ENCODE measurements around the gene MRPS14.
A peak's percentile ranks its signal among the peaks of the same experiment; 100 is the strongest.
"Not testable (repeated sequence)": the region's sequence is repeated elsewhere in the genome, so short reads cannot be mapped to it uniquely, and the experiment has no call there.

MRPS14 gene

DNA sequence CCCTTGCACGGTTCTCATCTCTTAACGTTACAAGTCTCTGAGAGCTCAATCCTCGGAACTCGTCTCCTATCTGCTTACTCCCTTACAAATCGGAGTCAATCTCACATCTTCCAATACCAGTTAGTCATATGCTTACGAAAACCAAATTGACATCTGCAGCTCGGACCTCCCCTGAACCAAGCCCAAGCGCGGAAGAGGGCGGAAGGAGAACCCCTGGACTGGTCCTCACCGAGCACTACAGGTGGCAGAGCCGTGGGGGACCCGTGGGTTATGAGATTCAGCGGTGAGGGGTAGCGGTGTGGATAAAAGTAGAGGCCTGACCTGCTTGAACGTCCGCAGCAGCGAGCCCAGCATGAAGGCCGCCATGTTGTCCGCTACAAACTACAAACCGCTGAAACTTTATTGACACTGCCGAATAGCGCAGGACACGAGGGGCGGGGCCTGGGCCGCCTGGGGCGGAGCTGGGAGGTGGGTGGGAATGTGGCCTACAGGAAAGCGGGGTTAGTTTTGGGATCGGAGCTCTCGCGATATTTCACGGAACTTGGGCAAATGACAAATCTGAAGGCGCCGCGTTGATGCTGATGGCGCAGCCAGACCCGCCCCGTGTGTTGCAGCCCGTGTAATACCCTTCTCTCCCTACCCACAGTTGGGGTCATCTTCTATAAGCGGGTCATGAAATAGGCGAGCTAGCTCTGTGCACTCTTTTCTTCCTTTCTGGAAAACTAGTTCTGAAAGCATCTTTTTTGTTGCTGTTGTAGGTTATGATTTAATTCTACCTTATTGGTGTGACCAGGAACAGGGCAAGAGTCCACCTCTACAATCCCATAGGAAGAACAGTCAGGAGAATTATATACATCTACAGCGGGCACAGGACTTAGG lies at the start of gene MRPS14:
Gene MRPS14 (minus strand): TSS at position 383 of the 879 bp plus-strand sequence. CDS start 17 bp downstream, at position 366.
- DNase-seq = peak; percentile 97

DNA sequence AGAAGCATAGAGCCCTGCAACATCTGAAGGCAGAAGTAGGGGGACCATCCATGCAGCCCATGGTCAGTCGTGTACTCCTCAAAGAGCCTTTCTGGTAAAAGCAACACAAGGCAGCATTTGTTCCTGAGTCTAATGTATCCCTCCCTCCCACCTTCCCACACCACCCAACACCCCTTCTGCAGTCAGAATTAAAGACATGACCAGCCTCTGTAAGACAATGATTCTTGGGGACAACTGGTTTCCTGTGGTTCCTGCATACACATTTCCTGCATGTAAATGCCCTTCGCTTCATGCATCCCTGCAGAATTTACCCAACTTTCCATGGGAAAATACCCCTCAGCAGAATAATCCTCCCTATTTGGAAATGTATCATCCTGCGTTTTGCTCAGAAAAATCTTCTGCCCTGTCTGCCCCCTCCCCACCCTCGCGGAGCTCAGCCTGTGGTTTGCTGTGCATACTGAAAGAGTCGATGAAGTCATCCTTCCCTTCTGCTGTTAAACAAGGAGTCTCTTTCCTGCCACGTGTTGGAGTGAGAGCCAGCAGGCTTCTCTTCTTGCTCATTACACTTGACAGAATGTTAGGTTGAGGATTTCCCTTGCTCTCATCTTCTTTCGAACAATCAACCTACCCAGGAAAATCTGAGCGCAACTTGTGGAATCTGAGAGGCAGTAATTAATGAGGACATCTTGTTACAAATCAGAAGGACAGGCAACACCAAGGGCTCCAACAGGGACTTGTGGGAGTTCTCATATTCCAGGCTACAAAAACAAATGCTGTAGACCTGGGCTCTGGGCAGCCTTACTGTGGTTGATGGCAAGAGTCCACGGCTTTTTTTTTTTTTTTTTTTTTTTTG lies 49.1 kb upstream of the MRPS14 start:
- no peak for DNase-seq

DNA sequence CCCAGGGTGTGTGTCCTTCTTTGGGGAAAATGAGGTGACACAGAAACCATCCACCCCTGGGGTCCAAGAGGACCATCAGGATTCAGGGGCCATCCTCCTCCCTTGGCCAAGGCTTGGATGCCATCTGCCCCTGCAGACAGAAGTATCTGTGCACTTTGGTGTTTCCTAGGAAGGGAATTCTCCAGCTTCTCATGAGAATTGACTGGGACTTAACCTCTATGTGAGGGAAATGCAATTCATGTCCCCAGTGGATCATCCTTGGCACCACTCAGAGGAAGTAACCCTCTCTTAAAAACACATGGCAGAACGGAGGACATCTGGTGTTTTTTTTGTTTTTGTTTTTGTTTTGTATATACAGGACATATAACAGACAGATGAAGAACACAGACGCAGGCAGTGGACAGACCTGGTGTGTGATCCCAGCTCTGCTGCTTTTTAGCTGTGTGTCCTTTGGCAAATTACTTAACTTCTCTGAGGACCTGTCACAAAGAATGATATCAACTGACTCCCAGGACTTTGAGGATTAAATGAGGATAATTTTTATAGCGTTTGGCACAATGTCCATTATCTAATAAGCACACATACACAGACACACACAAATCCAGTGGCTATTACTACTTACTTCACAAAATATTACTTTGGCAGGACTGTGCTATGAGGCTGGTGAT lies 48.2 kb upstream of the MRPS14 start:
- no peak for DNase-seq

DNA sequence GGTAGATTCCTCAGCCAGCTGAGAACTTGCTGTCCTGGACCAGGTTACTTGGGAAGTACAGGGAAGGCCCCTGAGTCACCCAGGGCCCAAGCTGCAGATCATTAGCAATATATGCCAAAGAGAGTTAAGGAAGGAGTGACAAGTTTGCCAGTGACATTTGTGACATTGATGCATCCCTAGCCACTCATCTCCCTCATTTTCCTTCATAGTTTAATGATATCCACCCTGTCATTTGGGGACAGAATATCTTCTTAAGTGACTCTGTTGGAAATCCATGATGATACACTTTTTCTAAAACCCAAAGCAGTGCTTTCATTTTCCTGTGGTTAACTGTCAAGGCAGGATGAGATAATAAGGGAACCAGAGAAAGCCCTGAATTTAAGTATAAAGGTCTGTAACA lies 47.6 kb upstream of the MRPS14 start:
- DNase-seq = no peak

DNA sequence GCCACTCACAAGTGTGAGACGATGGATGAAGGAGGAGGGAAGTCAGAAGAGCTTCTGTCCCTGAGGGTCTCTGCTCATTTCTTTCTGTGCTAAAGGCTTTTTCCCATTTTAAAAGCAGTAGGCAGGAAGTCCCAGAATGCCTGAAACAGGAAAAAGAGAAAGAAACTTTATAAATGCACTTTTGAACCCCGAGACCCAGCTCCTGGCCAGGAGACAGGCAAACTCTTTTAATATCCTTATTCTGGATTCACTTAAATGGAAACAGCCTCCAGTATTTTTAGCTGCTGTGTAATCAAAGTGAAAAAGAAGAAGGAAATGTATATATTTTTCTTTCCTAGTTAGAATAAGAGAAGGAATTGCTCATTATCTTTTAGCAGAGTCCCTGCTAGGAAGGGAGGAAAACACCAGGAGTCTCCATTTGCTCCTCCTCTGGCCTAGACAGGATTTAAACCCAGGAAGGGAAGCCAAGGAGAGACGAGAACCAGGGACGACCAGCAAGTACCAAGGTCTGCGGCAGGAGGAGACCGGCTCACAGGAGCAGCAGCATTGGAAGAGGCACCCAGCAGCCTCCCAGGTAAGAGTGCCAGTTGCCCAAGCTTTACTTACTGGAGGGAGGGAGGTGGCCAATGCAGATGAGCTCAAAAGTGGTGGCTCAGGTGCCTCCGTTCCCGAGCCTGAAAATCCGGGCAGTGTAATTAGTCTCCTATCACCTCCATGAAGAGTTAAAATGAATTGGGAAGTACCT lies 44.3 kb upstream of the MRPS14 start, which contains the start of gene TNN:
Gene TNN (plus strand): TSS at position 472 of the 745 bp plus-strand sequence. CDS start 9,586 bp downstream, outside the sequence.
- no peak for DNase-seq

DNA sequence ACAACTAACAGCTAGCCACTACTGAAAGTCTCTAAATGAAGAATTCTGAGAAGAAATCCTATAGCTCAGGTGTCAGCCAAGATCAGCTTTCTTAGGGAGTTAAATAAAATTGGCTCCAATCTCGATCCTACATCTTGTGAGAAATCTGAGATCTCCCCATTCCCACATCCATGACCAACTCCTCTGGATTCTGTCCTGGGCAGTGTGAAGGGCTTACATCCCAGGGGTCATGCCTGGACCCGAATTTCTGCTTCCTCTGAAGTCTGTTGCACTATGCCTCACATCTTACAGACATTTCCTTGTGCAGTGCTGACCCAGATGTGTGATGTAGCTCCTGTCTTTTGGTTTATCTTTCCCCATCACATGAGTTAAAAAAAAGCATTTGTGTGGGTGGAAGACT lies 39.6 kb upstream of the MRPS14 start:
- no peak for DNase-seq

DNA sequence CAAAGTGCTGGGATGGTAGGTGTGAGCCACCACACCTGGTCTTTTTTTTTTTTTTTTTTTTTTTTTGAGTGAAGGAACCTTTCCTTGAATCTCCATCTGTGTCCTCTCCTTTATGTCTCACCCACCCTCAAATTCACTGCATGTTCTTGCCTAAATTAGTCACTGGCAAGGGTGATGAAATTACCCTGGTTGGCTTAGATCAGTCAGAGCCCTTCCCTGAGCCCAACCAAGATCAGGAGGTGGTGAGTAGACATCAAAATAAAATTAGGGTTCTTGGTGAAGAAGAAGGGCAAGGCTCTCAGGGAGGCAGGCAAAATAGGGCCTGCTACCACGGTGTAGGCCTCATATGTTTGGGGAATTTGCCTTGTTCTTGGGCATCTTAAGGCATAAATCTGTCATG lies 39.1 kb upstream of the MRPS14 start:
- no peak for DNase-seq

DNA sequence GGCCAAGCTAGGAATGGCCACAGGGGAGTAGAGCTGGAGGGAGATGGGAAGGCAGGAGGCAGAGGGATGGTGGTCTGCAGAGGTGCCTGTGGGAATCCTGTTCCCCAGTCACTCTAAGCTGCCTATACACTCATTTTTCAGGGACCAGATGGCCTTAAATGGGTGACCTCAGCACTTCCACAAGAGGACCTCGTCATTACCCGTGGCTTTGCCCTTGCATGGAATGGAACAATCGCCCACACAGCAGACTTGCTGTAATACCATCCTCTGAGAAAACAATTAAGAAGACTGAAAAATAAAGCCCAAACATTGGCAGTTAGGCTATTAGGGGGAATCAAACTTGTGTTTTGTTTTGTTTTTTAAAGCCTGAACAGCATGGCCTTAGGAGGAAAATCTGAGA lies 31.5 kb upstream of the MRPS14 start:
- no peak for DNase-seq

DNA sequence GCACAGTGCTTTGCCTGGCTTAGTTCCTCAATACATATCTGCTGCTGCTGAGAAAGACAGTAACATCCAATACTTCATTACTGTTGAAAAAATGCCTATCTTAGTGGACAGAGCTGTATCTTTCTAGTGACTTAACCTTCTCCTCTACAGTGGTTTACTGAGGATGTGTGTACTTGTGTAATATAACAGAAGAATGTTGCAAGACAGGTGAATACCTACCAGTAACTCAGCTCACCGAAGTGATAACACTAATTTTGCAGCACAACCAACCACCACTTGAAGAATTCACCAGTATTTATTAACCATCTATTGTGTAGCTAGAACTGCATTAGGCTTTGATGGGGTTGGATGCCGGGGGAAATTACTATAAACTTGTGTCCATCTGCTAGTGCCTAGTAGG lies 27.8 kb upstream of the MRPS14 start:
- no peak for DNase-seq

DNA sequence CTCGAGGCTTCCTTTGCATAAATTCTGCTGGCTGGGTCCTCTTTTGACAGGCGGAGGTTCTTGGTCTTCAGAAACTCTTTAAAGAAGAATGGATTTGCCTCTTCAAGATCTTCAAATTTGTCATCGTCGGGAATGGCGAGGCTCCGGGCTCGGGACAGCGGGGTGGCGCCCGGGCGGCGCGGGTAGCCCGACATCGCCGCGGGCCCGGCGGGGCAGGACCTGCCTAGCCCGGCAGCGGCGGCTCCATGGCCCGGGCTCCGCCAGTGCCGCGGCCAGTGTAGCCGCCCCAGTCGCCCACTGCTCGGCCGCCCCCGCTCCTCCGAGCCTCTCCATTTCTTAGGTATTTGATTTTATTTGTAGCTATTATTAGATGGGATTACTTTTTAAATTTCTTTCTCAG lies 22.3 kb upstream of the MRPS14 start:
- no peak for DNase-seq

DNA sequence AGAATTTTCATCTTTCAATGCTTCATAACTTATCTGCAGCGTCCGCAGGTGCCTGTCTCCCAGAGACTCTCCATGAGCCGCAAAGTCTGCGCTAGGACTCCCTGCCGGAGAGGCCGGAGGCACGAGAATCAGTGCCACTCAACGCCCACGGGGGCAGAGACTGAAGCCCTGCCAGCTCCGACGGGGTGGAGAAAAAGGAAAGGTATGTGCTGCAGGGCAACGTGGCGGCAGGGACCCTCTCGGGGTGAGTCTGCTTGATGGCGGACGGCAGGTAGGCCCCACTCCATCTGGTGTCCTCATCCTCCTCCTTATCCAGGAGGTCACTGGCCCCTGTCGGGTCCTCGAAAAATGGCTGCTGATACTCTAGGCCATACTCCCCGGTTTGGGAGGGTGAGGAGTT lies 21.9 kb upstream of the MRPS14 start:
- no peak for DNase-seq

DNA sequence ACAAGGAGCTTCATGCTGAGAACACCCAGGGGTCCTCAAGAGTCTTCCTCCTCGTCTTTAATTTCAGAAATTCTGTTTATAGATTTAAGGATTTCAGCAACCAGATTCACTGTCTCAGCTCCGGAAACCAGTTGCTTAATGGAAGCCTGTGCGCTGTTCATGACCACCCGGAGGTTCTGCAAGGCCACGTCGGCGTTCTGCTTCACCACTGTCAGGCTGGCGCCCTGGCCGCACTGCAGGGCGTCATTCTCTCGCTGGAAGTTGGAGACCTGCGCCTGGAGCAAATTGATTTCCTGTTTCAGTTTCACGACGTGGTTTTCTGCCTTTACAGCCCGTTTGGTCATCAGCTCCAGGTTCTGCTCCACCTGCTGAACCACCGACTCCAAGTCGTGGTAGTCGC lies 21.4 kb upstream of the MRPS14 start:
- not testable (repeated sequence) for DNase-seq

DNA sequence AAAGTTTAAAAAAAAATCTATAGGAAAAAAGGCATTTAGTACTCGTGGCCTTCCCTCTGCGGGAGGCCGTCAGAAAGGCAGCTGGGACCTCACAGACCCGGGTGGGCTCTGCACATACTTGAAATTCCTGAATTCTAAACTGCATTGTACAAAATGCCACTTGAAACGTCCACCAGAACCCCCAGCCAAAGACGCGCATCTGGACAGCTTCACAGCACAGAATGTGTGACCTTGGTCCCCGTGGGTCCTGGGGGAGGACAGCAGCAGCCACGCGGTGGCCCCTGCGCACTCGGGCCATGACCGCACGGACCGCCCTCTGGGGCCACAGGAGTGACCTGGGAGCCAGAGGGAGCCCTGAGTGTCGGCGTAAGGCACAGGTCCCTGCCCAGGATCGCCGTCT lies 20.6 kb upstream of the MRPS14 start:
- DNase-seq = no peak

DNA sequence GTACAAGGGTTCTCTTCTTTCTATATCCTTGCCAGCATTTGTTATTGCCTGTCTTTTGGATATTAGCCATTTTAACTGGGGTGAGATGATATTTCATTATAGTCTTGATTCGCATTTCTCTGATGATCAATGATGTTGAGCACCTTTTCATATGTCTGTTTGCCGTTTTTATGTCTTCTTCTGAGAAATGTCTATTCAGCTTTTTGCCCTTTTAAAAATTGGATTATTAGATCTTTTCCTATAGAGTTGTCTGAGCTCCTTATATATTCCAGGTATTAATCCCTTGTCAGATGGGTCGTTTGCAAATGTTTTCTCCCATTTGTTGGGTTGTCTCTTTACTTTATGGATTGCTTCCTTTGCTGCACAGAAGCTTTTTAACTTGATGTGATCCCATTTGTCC lies 19.4 kb upstream of the MRPS14 start:
- no peak for DNase-seq

DNA sequence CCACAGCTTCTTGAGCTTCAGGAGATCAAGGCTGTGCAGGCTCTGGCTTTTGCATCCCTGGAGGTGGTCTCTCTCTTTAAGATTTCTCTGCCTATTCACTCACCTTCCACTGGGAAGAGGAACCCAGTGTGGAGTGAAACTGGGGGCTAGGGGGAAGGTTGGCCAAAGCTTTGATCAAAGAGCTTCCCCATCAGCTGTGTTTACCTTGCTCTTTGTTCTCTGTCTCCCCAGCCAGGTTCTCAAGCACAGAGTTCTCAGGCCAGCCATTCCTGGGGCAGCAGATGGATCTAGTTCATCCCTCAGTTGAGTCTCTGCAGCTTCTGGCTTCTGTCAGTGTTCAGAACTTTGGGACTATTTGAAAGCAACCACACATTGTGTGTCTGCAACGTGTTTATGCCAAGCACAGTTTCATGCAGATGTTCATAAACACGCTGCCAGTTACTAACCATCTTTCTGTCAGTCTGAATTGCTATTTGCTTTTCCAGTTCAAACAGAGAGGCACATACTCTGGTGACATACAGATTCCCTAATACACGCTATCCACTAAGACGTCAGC lies 17.2 kb upstream of the MRPS14 start:
- DNase-seq = no peak

DNA sequence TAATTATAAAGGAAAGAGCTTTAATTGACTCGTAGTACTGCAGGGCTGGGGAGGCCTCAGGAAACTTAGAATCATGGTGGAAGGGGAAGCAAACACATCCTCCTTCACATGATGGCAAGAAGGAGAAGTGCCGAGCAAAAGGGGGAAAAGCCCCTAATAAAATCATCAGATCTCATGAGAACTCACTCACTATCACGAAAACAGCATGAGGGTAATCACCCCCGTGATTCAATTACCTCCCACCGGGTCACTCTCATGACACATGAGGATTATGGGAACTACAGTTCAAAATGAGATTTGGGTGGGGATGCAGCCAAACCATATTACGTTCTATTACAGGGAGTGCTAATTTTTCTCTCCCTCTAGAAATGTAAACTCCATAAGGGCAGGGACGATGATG lies 14.2 kb upstream of the MRPS14 start:
- no peak for DNase-seq

DNA sequence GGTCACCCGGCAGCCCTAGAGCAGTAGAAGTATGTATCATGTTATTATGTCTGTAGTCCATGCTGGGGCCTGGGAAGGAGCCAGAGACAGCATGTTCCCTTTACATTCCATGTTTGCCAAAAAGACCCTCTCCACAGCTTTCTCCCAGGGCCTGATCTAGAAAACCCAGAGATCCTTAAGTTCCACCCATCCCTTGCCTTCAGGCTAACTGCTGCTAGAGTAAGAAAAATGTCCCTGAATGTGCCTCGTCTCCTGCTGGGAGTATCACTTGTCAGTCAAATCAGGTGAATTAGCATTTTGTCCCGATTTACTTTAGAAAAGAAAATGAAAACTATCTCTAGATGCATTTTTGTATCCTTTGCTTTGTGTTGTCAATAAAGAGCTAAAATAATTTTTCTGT lies 13.3 kb upstream of the MRPS14 start:
- no peak for DNase-seq

DNA sequence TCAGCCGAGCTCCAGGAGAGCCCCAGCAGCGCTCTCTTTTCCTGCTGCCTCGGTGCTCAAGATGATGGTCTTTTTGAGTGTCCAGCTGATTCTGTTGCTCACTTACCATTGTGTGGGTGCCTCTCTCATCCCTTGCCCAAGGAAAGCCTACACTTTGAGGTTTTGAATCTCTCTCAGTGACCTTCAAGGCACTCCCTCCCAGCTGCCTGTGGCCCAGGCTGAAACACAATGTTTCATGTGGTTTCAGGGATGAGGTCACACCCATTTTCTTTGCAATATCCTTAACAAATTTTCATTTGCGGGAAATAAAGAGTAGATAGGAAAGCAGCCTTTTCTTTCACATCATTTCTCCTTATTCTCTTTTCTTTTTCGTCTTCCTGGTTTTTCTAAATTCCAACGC lies 12.6 kb upstream of the MRPS14 start:
- no peak for DNase-seq

DNA sequence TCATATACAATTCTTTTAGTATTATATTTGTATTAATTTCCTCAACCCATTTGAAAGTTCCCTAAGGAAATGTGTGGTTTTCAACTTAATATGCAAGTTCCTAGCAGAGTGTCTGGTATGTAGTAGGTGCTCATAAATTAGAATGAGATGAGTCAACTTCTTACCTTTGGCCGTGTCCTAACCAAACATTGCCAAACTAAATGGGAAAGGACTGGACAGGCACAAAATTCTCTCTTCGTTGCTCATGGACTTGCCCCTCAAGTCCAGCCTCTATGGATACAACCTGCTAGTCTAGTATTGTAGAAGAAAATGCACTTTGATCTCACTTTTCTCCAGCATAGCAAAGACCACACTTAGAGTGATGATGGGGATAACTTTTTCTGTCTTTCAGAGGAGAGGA lies 11.6 kb upstream of the MRPS14 start:
- DNase-seq = no peak

DNA sequence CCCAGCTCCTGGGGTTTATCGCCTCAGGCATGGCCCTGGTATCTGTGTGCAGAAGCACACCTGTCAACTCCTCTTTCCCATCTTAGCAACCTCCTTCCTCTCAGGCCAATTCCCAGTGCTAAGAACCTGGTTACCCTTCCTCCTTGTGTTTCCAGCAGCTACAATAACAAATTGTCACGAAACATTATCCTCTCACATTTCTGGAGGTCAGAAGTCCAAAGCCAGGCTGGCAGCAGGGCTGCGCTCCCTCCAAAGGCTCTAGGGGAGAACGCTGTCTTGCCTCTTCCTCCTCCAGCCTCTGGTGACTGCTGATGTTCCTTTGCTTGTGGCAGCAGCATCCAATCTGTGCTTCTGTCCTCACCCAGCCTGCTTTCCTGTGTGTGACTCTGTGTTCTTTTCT lies 10.7 kb upstream of the MRPS14 start:
- DNase-seq = no peak

DNA sequence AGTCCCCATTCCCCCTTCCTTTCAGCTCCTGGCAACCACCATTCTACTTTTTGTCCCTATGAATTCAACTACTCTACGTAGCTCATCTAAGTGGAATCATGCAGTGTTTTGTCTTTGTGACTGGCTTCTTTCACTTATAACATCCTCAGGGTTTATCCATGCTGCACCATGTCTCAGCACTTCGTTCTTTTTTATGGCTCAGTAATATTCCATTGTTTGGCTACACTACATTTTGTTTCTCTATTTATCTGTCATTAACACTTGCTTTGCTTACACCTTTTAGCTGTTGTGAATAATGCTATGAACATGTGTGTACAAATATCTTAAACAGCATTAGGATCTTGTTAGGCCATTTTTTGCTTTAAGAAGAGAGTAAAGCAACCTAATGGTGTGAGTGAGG lies 1.5 kb upstream of the MRPS14 start:
- no peak for DNase-seq

DNA sequence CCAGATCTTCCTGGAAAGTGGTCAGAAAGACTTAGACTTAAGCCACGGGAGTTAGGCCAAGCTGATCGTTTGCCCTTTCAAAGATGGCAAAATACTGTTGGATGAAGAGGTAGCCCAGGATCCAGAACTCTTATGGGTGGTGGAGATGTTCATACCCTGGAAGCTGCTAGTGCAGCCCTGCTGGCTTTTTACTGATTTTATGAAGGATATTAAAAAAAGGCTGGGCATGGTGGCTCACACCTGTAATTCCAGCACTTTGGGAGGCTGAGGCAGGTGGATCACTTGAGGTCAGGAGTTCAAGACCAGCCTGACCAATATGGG lies 657 bp upstream of the MRPS14 start:
- not testable (repeated sequence) for DNase-seq

DNA sequence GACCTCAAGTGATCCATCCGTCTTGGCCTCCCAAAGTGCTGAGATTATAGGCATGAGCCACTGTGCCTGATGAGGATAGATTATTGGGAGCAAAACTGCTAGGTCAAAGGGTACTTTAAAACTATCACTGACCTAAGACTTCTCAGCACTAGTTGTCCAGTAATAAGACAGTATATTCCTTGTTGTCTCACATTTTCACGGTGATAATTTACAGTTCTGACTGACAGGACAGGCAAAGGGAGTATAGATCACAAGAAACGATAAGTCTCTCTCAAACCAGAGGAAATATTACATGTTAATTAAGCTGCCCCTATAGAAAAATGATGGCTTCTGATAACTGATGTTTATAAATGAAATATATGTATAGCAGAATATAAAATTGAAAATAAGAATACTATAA lies 3.7 kb downstream of the MRPS14 start:
- no peak for DNase-seq

Data from hematopoietic multipotent progenitor cell treated with erythropoietin and hydrocortisone succinate and interleukin-3 and kit ligand, for 8 days (in vitro differentiated cells).